Stimulated activated CD4-positive, alpha-beta T cell treated with anti-CD3 and anti-CD28 coated beads, Interleukin-15, amount 100 ng/mL, for 1 hour (primary cell): ENCODE data around the gene IFITM5.
"Not testable (repeated sequence)": the region's sequence is repeated elsewhere in the genome, so short reads cannot be mapped to it uniquely, and the experiment has no call there.

Experiments
- DNase-seq, 2 donors: peaks; one replicate each; pipeline ENCODE4 v3.0.0-alpha.2; 2020; ENCODE audit warnings: low read depth in 1 of 2, low spot score in 1 of 2

The IFITM5 gene

GRCh38 chr11:328012-328411 is 28.7 kb upstream of the IFITM5 start:
- no peak for DNase-seq

GRCh38 chr11:327581-327923 is 28.2 kb upstream of the IFITM5 start:
- no peak for DNase-seq

- DNase-seq = no peak
Observed at GRCh38 chr11:326842-327580, 27.7 kb upstream of the IFITM5 start.

GRCh38 chr11:326592-326841 is 27.2 kb upstream of the IFITM5 start:
- no peak for DNase-seq

GRCh38 chr11:325796-326591 is 26.7 kb upstream of the IFITM5 start:
- DNase-seq = no peak

- DNase-seq = not testable (repeated sequence)
Observed at GRCh38 chr11:324593-325517, 25.5 kb upstream of the IFITM5 start.

- no peak for DNase-seq
Observed at GRCh38 chr11:324156-324555, 24.8 kb upstream of the IFITM5 start.

GRCh38 chr11:319888-320273 is 20.6 kb upstream of the IFITM5 start:
- not testable (repeated sequence) for DNase-seq

- not testable (repeated sequence) for DNase-seq
Observed at GRCh38 chr11:319121-319887, 20.0 kb upstream of the IFITM5 start.

GRCh38 chr11:318405-319120 is 19.2 kb upstream of the IFITM5 start:
- DNase-seq = not testable (repeated sequence)

GRCh38 chr11:317668-318404 is 18.5 kb upstream of the IFITM5 start:
- not testable (repeated sequence) for DNase-seq

GRCh38 chr11:316891-317301 is 17.6 kb upstream of the IFITM5 start:
- DNase-seq = no peak

GRCh38 chr11:316031-316701 is 16.8 kb upstream of the IFITM5 start:
- no peak for DNase-seq

GRCh38 chr11:315516-315994 is 16.2 kb upstream of the IFITM5 start:
- no peak for DNase-seq

- no peak for DNase-seq
Observed at GRCh38 chr11:315051-315481, 15.7 kb upstream of the IFITM5 start.

GRCh38 chr11:314554-314875 is 15.2 kb upstream of the IFITM5 start:
- DNase-seq = not testable (repeated sequence)

GRCh38 chr11:313787-314553 is 14.6 kb upstream of the IFITM5 start, which contains the start of gene IFITM1:
TSS of gene IFITM1 (plus strand) at chr11:314040. CDS start at chr11:314171, 131 bp downstream.
- DNase-seq = no peak

- DNase-seq = no peak
Observed at GRCh38 chr11:313304-313786, 14.0 kb upstream of the IFITM5 start.
